Psoas muscle (tissue), 8 donors: ENCODE results near the gene MUC5B. TPM values are rescaled to one million over a fixed set of nuclear protein-coding genes. Genes with fewer than 3 reads are reported as not detected.

ENCODE experiments used
- ATAC-seq, 4 donors: fragments of 200-7000 bp; cut with Tn5 transposase; one replicate each; pipeline ENCODE4 v1.9.1; 2020; ENCODE audit warnings: moderate library complexity in 3 of 4, mild to moderate bottlenecking in 2 of 4
- DNase-seq, 2 donors: peaks; one replicate each; pipeline ENCODE4 v3.0.0-alpha.2; 2020
- H3K27ac ChIP-seq: fragments of 200-600 bp; one replicate; pipeline ENCODE4 v1.8.0; 2022
- H3K27me3 ChIP-seq, 3 donors: fragments of 200-600 bp in 1 of 3; one replicate each; pipeline versions ENCODE4 v1.6.1 to v1.8.0; 2013 to 2022; ENCODE audit warnings: low read length in 2 of 3, mild to moderate bottlenecking in 2 of 3, moderate library complexity in 1 of 3; ENCODE audit not compliant: insufficient read depth in 3 of 3
- H3K36me3 ChIP-seq, 2 donors: fragments of 200-600 bp in 1 of 2; one replicate each; pipeline versions ENCODE4 v1.6.1 to v1.8.0; 2013 to 2022; ENCODE audit warnings: low read depth in 1 of 2, mild to moderate bottlenecking in 1 of 2, moderate library complexity in 1 of 2; ENCODE audit not compliant: insufficient read depth in 1 of 2
- H3K4me1 ChIP-seq: fragments of 200-600 bp; one replicate; pipeline ENCODE4 v1.8.0; 2022
- H3K4me3 ChIP-seq: fragments of 200-600 bp; one replicate; pipeline ENCODE4 v1.8.0; 2022; ENCODE audit warnings: mild to moderate bottlenecking
- H3K9me3 ChIP-seq: fragments of 200-600 bp; one replicate; pipeline ENCODE4 v1.8.0; 2022
- WGBS, 3 donors: extraction: QIAGEN DNeasy Blood & Tissue Kit; methylation state at CpG; one replicate each; pipeline versions ENCODE4 v1.1.6 to v1.1.7; 2013; 5-methylcytosine and 5-hydroxymethylcytosine counted together
- intact Hi-C, 2 donors: fragments of 100-400 bp; cut with DNase I; formaldehyde crosslinking; loops; one replicate each; pipeline versions ENCODE4 v1.11.0 to v1.14.2; 2022
- polyA plus RNA-seq, 3 donors: library from polyadenylated mRNA; stranded (reverse); fragments of 200-250 nt; gene quantifications; one replicate each; pipeline ENCODE4 v1.2.3, GENCODE V29; 2013
- total RNA-seq, 4 donors: library from RNA; stranded (reverse); fragmentation: NEBNext Ultra II Directional in 2 of 4; extraction: Animal tissue kit (Norgen Biotek cat#: 25700) in 2 of 4; gene quantifications; one replicate each; pipeline versions ENCODE4 v1.2.1 to v1.2.4, GENCODE V29; 2021 to 2023
- TF ChIP-seq, protein P1 (sequence below): fragments of 200-600 bp; IDR thresholded peaks from one replicate; pipeline ENCODE4 v1.8.0; 2022; ENCODE audit warnings: antibody characterized with exemption
- donor health status: healthy with polysubstance abuse.
- donor health status: DM: no; HTN: no; CAD: no; lungs with moderate emphysema.
- donor health status: Bipolar disorder and iron deficiency.
- donor health status: healthy.
- donor health status: DM: yes; HTN: yes; CAD: no.
- donor health status: DM: no; HTN: no; CAD: no.
- donor health status: DM: no; HTN: no; CAD: no.
- donor health status: DM: yes; HTN: yes; CAD: no.

MUC5B gene
- total and polyA plus RNA-seq, 7 donors = under 0.01 to 0.41 (median 0.11) TPM; not detected in 3

- H3K4me3 ChIP-seq = no peak overlapping the region
- 93 to 94% (median 94%) methylated on average over 14 of the region's 14 CpGs for WGBS, 3 donors
- no peak overlapping the region for H3K27ac ChIP-seq
- no peaks in the 10 kb centered on the region for H3K9me3 ChIP-seq
- DNase-seq (peak in 1 of 2 donors; percentile 44), ATAC-seq (no peak)
- H3K4me1 ChIP-seq = no peaks in the 10 kb centered on the region
- peaks cover 0 to 87% of the 10 kb centered on the region in 2 donors for H3K36me3 ChIP-seq
- intact Hi-C loops = loop anchor here in 1 of 2 donors (10.0 kb wide), 1 partner anchor 225 kb away; no protein-coding TSS in a partner anchor
- H3K27me3 ChIP-seq = no peaks in the 10 kb centered on the region
- TF ChIP-seq, protein P1, sequence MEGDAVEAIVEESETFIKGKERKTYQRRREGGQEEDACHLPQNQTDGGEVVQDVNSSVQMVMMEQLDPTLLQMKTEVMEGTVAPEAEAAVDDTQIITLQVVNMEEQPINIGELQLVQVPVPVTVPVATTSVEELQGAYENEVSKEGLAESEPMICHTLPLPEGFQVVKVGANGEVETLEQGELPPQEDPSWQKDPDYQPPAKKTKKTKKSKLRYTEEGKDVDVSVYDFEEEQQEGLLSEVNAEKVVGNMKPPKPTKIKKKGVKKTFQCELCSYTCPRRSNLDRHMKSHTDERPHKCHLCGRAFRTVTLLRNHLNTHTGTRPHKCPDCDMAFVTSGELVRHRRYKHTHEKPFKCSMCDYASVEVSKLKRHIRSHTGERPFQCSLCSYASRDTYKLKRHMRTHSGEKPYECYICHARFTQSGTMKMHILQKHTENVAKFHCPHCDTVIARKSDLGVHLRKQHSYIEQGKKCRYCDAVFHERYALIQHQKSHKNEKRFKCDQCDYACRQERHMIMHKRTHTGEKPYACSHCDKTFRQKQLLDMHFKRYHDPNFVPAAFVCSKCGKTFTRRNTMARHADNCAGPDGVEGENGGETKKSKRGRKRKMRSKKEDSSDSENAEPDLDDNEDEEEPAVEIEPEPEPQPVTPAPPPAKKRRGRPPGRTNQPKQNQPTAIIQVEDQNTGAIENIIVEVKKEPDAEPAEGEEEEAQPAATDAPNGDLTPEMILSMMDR = no peak
Observed at GRCh38 chr11:1279674-1280055, 56.8 kb downstream of the MUC5B start.

DNA sequence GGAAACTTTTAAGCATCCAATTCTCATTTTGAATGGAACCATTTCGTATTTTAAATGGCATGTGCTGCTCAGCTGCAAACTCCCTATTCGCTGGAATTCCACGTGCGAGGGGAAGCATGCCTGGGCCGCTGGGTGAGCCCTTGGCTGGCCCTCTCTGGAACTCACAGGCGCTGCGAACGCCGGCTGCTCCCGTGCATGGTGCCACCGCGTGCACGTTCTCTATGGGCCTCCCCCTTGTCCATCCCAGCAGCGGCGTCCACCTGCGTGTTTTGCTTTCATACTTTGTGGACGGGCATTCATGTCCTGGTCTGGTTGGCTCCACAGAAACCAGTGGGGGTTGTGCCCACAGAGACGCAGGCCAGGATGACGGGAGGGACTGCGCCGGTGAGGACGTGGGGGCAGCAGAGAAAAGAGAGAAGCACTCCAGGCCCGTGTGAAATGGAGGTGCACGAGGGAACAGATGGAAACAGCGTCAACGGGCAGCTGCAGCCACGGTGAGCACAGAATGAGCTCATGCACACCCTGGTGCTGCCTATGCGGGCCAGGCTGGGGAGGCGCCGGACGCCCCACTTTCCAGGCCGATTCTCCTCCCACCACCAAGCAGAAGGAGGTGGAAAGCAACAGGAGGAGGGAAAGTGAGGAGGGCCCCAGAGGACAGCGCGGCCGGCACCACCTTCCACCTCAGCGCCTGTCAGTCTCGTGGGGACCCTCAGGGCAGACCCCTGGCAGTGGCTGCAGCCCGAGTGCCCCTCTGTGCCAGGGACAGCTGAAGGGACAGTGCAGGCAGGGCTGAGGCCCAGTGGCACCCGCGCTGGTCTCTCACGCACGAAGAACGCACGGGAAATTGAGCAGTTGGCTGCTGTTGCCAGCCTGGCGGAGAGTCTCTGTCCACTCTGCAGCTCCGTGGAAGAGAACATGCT, 57.5 kb downstream of the MUC5B start:
- no peaks in the 10 kb centered on the region for H3K27me3 ChIP-seq
- peaks cover 0 to 87% of the 10 kb centered on the region in 2 donors for H3K36me3 ChIP-seq
- H3K9me3 ChIP-seq = no peaks in the 10 kb centered on the region
- peak in 1 of 2 donors; percentile 34 for DNase-seq
- 91 to 93% (median 93%) methylated on average over 44 to 46 of the region's 46 CpGs for WGBS, 3 donors
- TF ChIP-seq, protein P1 = no peak
- intact Hi-C loops = no loop called here
- no peak overlapping the region for H3K27ac ChIP-seq
- ATAC-seq = no peak
- H3K4me3 ChIP-seq = no peak overlapping the region
- no peaks in the 10 kb centered on the region for H3K4me1 ChIP-seq

GRCh38 chr11:1281326-1281973, 58.6 kb downstream of the MUC5B start:
- Histone ChIP-seq H3K36me3 (peaks cover 0 to 87% of the 10 kb centered on the region in 2 donors), H3K9me3 (no peaks in the 10 kb centered on the region), H3K4me1 (no peaks in the 10 kb centered on the region), H3K4me3 (no peak overlapping the region), H3K27me3 (no peaks in the 10 kb centered on the region), H3K27ac (no peak overlapping the region)
- peak in 1 of 4 donors; percentile 22 for ATAC-seq
- WGBS, 3 donors = 87 to 91% (median 90%) methylated on average over 31 to 33 of the region's 33 CpGs
- DNase-seq = peak in 1 of 2 donors; percentile 30
- intact Hi-C loops = no loop called here
- TF ChIP-seq, protein P1 = no peak

DNA sequence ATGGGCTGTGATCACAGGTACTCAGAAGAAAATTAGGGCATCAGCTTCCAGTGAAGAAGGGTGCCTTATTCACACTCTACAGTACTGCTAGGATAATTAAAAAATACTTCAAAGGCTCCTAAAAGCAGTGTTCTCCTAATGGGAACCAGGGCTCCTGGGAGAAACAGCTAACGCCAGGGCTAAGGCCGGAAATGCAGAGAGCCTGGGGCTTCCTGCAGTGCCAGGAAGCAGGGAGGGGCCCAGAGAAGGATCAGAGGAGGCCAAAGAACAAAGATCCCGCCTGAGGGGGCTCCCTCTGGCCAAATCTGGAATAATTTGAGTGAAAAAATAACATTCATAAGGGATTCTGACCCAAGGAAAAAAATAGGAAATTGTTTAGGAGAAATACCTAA, 59.1 kb downstream of the MUC5B start:
- peak in 1 of 2 donors; percentile 46 for DNase-seq

More for the DNA sequence above, 59.1 kb downstream of the MUC5B start:
- Histone ChIP-seq H3K36me3 (peaks cover 0 to 86% of the 10 kb centered on the region in 2 donors), H3K27me3 (no peaks in the 10 kb centered on the region), H3K9me3 (no peaks in the 10 kb centered on the region), H3K27ac (no peak overlapping the region), H3K4me1 (no peaks in the 10 kb centered on the region), H3K4me3 (no peak overlapping the region)
- no peak for ATAC-seq
- WGBS, 3 donors = 45 to 64% (median 57%) methylated on average over 3 of the region's 3 CpGs
- TF ChIP-seq, protein P1 = no peak
- intact Hi-C loops = no loop called here
